ENCODE measurements around the gene C6orf62.
A peak's percentile ranks its signal among the peaks of the same experiment; 100 is the strongest.
"Not testable (repeated sequence)": the region's sequence is repeated elsewhere in the genome, so short reads cannot be mapped to it uniquely, and the experiment has no call there.

The C6orf62 gene

GRCh38 chr6:24666641-24667377 is 52.1 kb downstream of the C6orf62 start, which contains the start of the genes ACOT13 and TDP2:
Gene ACOT13 (plus strand): TSS chr6:24667077. CDS start chr6:24667264, 187 bp downstream.
Gene TDP2 (minus strand): TSS chr6:24666899. CDS start chr6:24666862, 37 bp downstream.
- peak; percentile 95 for DNase-seq

GRCh38 chr6:24666097-24666640 is 52.8 kb downstream of the C6orf62 start:
- peak; percentile 54 for DNase-seq

GRCh38 chr6:24664046-24664987 is 54.6 kb downstream of the C6orf62 start:
- no peak for DNase-seq

DNA sequence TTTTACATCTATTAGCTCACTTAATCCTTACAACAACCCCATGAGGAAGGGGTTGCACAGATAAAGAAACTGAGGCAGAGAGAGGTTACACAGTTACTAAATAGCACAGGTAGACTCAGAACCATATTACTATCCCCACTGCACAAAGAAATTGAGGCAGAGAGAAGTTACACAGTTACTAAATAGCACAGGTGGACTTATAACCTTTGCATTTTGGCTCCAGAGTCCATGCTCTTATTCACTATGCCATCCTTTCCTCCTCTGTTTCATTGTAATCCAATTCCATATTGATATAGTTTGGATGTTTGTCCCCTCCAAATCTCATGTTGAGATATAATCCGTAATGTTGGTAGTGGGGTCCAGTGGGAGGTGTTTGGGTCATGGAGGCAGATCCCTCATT is 55.8 kb downstream of the C6orf62 start:
- no peak for DNase-seq

- DNase-seq, result no peak
Observed at GRCh38 chr6:24662236-24662635, 56.7 kb downstream of the C6orf62 start.

- not testable (repeated sequence) for DNase-seq
Observed at GRCh38 chr6:24661759-24662158, 57.2 kb downstream of the C6orf62 start.

DNA sequence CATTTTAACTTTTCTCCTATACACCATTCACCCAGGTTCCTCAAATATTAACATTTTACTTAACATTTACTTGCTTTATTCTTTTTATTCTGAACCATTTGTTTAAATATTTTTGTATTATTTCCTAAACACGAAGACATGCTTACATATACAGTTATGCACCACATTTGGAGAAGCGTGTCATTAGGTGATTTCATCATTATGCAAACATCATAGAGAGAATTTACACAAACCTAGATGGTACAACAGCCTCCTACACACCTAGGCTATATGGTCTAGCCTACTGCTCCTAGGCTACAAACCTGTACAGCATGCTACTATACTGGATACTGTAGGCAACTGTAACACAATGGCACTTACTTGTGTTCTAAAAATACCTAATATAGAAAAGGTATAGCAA is 58.8 kb downstream of the C6orf62 start:
- no peak for DNase-seq

GRCh38 chr6:24659561-24659960 is 59.4 kb downstream of the C6orf62 start:
- DNase-seq, result no peak

GRCh38 chr6:24658573-24659560 is 60.1 kb downstream of the C6orf62 start:
- no peak for DNase-seq

- DNase-seq, result no peak
Observed at GRCh38 chr6:24655215-24655614, 63.7 kb downstream of the C6orf62 start.

All from NCI-H1105 (cell line).